Panc1 (cell line): Measurements from ENCODE around the gene KIF3B. TPM values are rescaled to one million over a fixed set of nuclear protein-coding genes. Genes with fewer than 3 reads are reported as not detected.
A peak's percentile ranks its signal among the peaks of the same experiment; 100 is the strongest.

Experiments
- ATAC-seq: fragments of 200-7000 bp; cut with Tn5 transposase; 2 replicates; pipeline ENCODE4 v1.9.1; 2020; ENCODE audit warnings: mild to moderate bottlenecking, moderate library complexity
- BruUV-seq: library from RNA; stranded (reverse); fragments of 400-500 nt; replicated peaks from 2 replicates; lab custom pipeline; 2021; lab: Mats Ljungman, UMichigan
- CTCF ChIA-PET: fragments of 300-600 bp; sonication (Branson Sonifier 250); formaldehyde crosslinking; loops from one replicate; lab custom pipeline; 2022; ENCODE audit warnings: antibody characterized with exemption; lab: Charles Lee
- POLR2A ChIA-PET: fragments of 300-600 bp; sonication (Branson Sonifier 250); formaldehyde crosslinking; loops from one replicate; lab custom pipeline; 2022; ENCODE audit warnings: antibody characterized with exemption; lab: Charles Lee
- DNase-seq: peaks from one replicate; pipeline ENCODE4 v3.0.0-alpha.2; 2010; ENCODE audit warnings: low read depth, low spot score
- H3K27ac ChIP-seq: 2 replicates; pipeline ENCODE4 v1.5.1; 2011; ENCODE audit warnings: mild to moderate bottlenecking, low read length, inconsistent platforms
- H3K27me3 ChIP-seq: fragments of 200-500 bp; sonication (Bioruptor generic); 2 replicates; pipeline ENCODE4 v1.6.0; 2014; ENCODE audit warnings: low read length, inconsistent platforms; ENCODE audit not compliant: control insufficient read depth, insufficient read depth
- H3K36me3 ChIP-seq: fragments of 200-500 bp; sonication (Bioruptor generic); 2 replicates; pipeline ENCODE4 v1.5.1; 2014; ENCODE audit warnings: inconsistent platforms, mild to moderate bottlenecking, low read length, moderate library complexity; ENCODE audit not compliant: control insufficient read depth, insufficient read depth
- H3K4me1 ChIP-seq: 2 replicates; pipeline ENCODE4 v1.5.1; 2011; ENCODE audit warnings: inconsistent platforms, mild to moderate bottlenecking, low read length, moderate library complexity; ENCODE audit not compliant: control insufficient read depth, insufficient read depth
- H3K4me3 ChIP-seq, 2 experiments: 2 replicates each; pipeline ENCODE4 v1.5.1; 2011 to 2012; ENCODE audit warnings: low read depth in 2 of 2, low read length in 2 of 2, mild to moderate bottlenecking in 2 of 2, inconsistent platforms in 1 of 2, moderate library complexity in 1 of 2
- H3K9me3 ChIP-seq: fragments of 200-500 bp; sonication (Bioruptor generic); 2 replicates; pipeline ENCODE4 v1.5.1; 2014; ENCODE audit warnings: low read depth, mild to moderate bottlenecking, inconsistent platforms, low read length, moderate library complexity; ENCODE audit not compliant: control insufficient read depth, insufficient read depth
- CTCF ChIP-seq: fragments of 450-650 bp; IDR thresholded peaks from 2 replicates; pipeline ENCODE4 v1.5.1; 2017; ENCODE audit warnings: mild to moderate bottlenecking
- POLR2AphosphoS5 ChIP-seq: IDR thresholded peaks from 2 replicates; pipeline ENCODE4 v1.6.1; 2012; ENCODE audit warnings: mild to moderate bottlenecking, low read depth, low read length, moderate library complexity
- REST ChIP-seq, 2 experiments: IDR thresholded peaks; 2 replicates each; pipeline ENCODE4 v1.6.1; 2011 to 2012; ENCODE audit warnings: low read depth in 2 of 2, control low read depth in 1 of 2, low read length in 1 of 2, mild to moderate bottlenecking in 1 of 2, moderate library complexity in 1 of 2; ENCODE audit not compliant: insufficient read depth in 1 of 2
- SIN3A ChIP-seq: IDR thresholded peaks from 2 replicates; pipeline ENCODE4 v1.6.1; 2012; ENCODE audit warnings: low read depth, mild to moderate bottlenecking, low read length, moderate library complexity, borderline replicate concordance; ENCODE audit not compliant: insufficient read depth
- TCF7L2 ChIP-seq: IDR thresholded peaks from 2 replicates; pipeline ENCODE4 v1.6.1; 2011; ENCODE audit warnings: mild to moderate bottlenecking, low read depth, low read length, inconsistent platforms
- in situ Hi-C: cut with HindIII; loops from 2 replicates; pipeline ENCODE4 v1.10.0; 2016; ENCODE audit warnings: low sequenced_read_pairs, low pct_unique_long_range_greater_than_20kb
- intact Hi-C: fragments of 100-400 bp; cut with micrococcal nuclease; formaldehyde crosslinking; loops from one replicate; pipeline ENCODE4 v1.10.0; 2022; ENCODE audit not compliant: unreplicated experiment
- total RNA-seq: library from RNA; stranded (reverse); gene quantifications from one replicate; pipeline ENCODE4 v1.2.1, GENCODE V29; 2021; ENCODE audit not compliant: unreplicated experiment

Gene KIF3B
- total RNA-seq, 1 experiment from 2014 or later, result 67.8 TPM

GRCh38 chr20:32327087-32327681 is 49.7 kb downstream of the KIF3B start:
- BruUV-seq, result no TSS peak
- intact Hi-C loops (no loop called here), in situ Hi-C loops (no loop called here)
- Histone ChIP-seq H3K27ac (peak overlapping the region; percentile 67), H3K9me3 (no peaks in the 10 kb centered on the region), H3K4me1 (peaks cover 23% of the 10 kb centered on the region), H3K27me3 (no peaks in the 10 kb centered on the region), H3K36me3 (peaks cover 18% of the 10 kb centered on the region), H3K4me3 (no peak overlapping the region)
- CTCF ChIA-PET, result no interaction called here
- no peak for ATAC-seq
- TF ChIP-seq CTCF (no peak), SIN3A (no peak), REST (IDR thresholded peaks at IDR 0.05; ENCODE audit: insufficient read depth in 1 of 2, low read depth in 2 of 2, low read length in 1 of 2) (no peak)
- no peak for DNase-seq
- POLR2A ChIA-PET, result no interaction called here

GRCh38 chr20:32329817-32330554 is 52.5 kb downstream of the KIF3B start:
- H3K9me3 ChIP-seq, result no peaks in the 10 kb centered on the region
- H3K27ac ChIP-seq, result no peak overlapping the region
- peaks cover 18% of the 10 kb centered on the region for H3K36me3 ChIP-seq
- no peaks in the 10 kb centered on the region for H3K27me3 ChIP-seq
- H3K4me3 ChIP-seq, result no peak overlapping the region
- intact Hi-C loops (no loop called here), in situ Hi-C loops (no loop called here)
- BruUV-seq, result no TSS peak
- ChIA-PET POLR2A (no interaction called here), CTCF (no interaction called here)
- TF ChIP-seq CTCF (no peak), SIN3A (no peak), REST (IDR thresholded peaks at IDR 0.05; ENCODE audit: insufficient read depth in 1 of 2, low read depth in 2 of 2, low read length in 1 of 2) (no peak), TCF7L2 (no peak), POLR2AphosphoS5 (no peak)
- peaks cover 20% of the 10 kb centered on the region for H3K4me1 ChIP-seq
- DNase-seq, result no peak
- no peak for ATAC-seq
